Tibial nerve (tissue), 3 donors: ENCODE data around the gene MAP1LC3B2.

Experiments
- POLR2A ChIP-seq, 2 donors: fragments of 450-650 bp; IDR thresholded peaks; one replicate each; pipeline ENCODE4 v1.6.1; 2017; ENCODE audit warnings: antibody characterized with exemption in 2 of 2, mild to moderate bottlenecking in 2 of 2, moderate library complexity in 2 of 2
- TF ChIP-seq, protein P1 (sequence below), 5 experiments: fragments of 200-600 bp in 3 of 5; fragments of 450-650 bp in 2 of 5; sonication (generic) in 3 of 5; IDR thresholded peaks; one replicate each; pipeline ENCODE4 v1.5.1; 2016 to 2019; ENCODE audit warnings: antibody characterized with exemption in 5 of 5, mild to moderate bottlenecking in 3 of 5, moderate library complexity in 2 of 5

DNA sequence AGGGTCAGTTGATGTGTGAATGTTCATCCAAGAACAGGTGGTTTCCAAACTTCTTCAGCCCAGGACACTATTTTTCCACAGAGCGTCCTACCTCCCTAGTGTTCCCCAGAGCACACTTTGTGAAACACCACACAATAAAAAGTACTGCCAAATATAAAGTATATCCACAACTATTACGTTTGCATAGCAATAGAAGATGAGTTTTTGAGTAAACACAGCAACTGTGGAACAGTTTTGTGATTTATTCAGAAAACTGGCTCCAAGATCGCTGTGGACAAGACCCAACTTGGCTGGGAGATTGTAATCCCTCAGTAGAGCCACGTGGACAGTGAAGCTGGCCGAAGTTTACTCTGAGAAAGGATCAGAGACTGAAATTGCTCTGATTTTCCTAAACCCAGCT is 14.5 kb upstream of the MAP1LC3B2 start:
- TF ChIP-seq, protein P1, sequence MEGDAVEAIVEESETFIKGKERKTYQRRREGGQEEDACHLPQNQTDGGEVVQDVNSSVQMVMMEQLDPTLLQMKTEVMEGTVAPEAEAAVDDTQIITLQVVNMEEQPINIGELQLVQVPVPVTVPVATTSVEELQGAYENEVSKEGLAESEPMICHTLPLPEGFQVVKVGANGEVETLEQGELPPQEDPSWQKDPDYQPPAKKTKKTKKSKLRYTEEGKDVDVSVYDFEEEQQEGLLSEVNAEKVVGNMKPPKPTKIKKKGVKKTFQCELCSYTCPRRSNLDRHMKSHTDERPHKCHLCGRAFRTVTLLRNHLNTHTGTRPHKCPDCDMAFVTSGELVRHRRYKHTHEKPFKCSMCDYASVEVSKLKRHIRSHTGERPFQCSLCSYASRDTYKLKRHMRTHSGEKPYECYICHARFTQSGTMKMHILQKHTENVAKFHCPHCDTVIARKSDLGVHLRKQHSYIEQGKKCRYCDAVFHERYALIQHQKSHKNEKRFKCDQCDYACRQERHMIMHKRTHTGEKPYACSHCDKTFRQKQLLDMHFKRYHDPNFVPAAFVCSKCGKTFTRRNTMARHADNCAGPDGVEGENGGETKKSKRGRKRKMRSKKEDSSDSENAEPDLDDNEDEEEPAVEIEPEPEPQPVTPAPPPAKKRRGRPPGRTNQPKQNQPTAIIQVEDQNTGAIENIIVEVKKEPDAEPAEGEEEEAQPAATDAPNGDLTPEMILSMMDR (IDR thresholded peaks at IDR 0.05): no peak
- TF ChIP-seq POLR2A (IDR thresholded peaks at IDR 0.05): no peak
